K562 (cell line): Measurements from ENCODE around the gene KLHDC10. TPM values are rescaled to one million over a fixed set of nuclear protein-coding genes. Genes with fewer than 3 reads are reported as not detected.

Source experiments
- BRD4 ChIP-seq: fragments of 200-600 bp; sonication (generic); IDR thresholded peaks from 2 replicates; pipeline ENCODE4 v1.6.1; 2017; ENCODE audit warnings: inconsistent platforms
- CBFA2T2 ChIP-seq: fragments of 450-650 bp; conservative IDR thresholded peaks from 2 replicates; pipeline ENCODE4 v1.6.1; 2017; ENCODE audit warnings: mild to moderate bottlenecking
- CGGBP1 ChIP-seq: fragments of 250-450 bp; sonication (Bioruptor Pico); IDR thresholded peaks from 2 replicates; pipeline ENCODE4 v1.9.0; 2021; ENCODE audit warnings: mild to moderate bottlenecking
- ELF1 ChIP-seq: fragments of 200-800 bp; sonication (Bioruptor generic); IDR thresholded peaks from 2 replicates; pipeline ENCODE4 v1.6.1; 2016; ENCODE audit warnings: missing genetic modification characterization, missing compliant biosample characterization
- ID3 ChIP-seq, 2 experiments: fragments of 250-450 bp in 1 of 2; fragments of 450-650 bp in 1 of 2; sonication (Bioruptor Pico) in 1 of 2; IDR thresholded peaks; 2 replicates each; pipeline versions ENCODE4 v1.6.1 to v1.8.0; 2016 to 2021; ENCODE audit warnings: mild to moderate bottlenecking in 2 of 2, moderate library complexity in 2 of 2, missing compliant biosample characterization in 1 of 2, missing genetic modification characterization in 1 of 2
- POU5F1 ChIP-seq: fragments of 150-350 bp; IDR thresholded peaks from 2 replicates; pipeline ENCODE4 v1.6.1; 2014; ENCODE audit warnings: borderline replicate concordance, low read length, low read depth, mild to moderate bottlenecking; ENCODE audit not compliant: partially characterized antibody
- SMARCC2 ChIP-seq: fragments of 450-650 bp; IDR thresholded peaks from 2 replicates; pipeline ENCODE4 v1.6.1; 2017; ENCODE audit warnings: antibody characterized with exemption, moderate library complexity, mild to moderate bottlenecking, low read depth
- SNRNP70 ChIP-seq: fragments of 200-400 bp; formaldehyde crosslinking; optimal IDR thresholded peaks from 2 replicates; pipeline ENCODE3; 2017; ENCODE audit warnings: low read depth, low read length
- THRA ChIP-seq: fragments of 450-650 bp; IDR thresholded peaks from 2 replicates; pipeline ENCODE4 v1.6.1; 2017; ENCODE audit warnings: mild to moderate bottlenecking, moderate library complexity
- U2AF1 ChIP-seq: fragments of 200-400 bp; formaldehyde crosslinking; optimal IDR thresholded peaks from 2 replicates; pipeline ENCODE3; 2017; ENCODE audit warnings: mild to moderate bottlenecking, low read depth, low read length, moderate library complexity
- ZNF124 ChIP-seq: sonication (generic); formaldehyde crosslinking; IDR thresholded peaks from 2 replicates; pipeline ENCODE4 v1.8.1; 2022; ENCODE audit warnings: missing genetic modification reagents
- ZNF277 ChIP-seq: fragments of 250-450 bp; sonication (Bioruptor Pico); IDR thresholded peaks from 2 replicates; pipeline ENCODE4 v1.8.0; 2022; ENCODE audit warnings: inconsistent platforms, mild to moderate bottlenecking, moderate library complexity, borderline replicate concordance
- ZNF407 ChIP-seq: fragments of 450-650 bp; IDR thresholded peaks from 2 replicates; pipeline ENCODE4 v1.6.1; 2016; ENCODE audit warnings: low read depth
- ZNF77 ChIP-seq: fragments of 250-450 bp; sonication (Bioruptor Pico); IDR thresholded peaks from 2 replicates; pipeline ENCODE4 v1.5.0; 2020
- polyA plus RNA-seq, 8 experiments: library from polyadenylated mRNA; depleted of rRNA in 4 of 8; stranded (reverse) in 5 of 8; unstranded in 3 of 8; fragments of >200 nt; fragmentation: Nextera tagmentation in 2 of 8; fragmentation: Illumina TruSeq in 1 of 8; extraction: Ambion mirVana in 2 of 8; extraction: Trizol in 1 of 8; gene quantifications; 2 replicates each; pipeline versions ENCODE4 v1.2.1 to v1.2.3, GENCODE V29; 2011 to 2014; ENCODE audit warnings: inconsistent platforms in 1 of 8, missing spikeins in 1 of 8
- total RNA-seq, 7 experiments: library from RNA; depleted of rRNA in 6 of 7; stranded (reverse); fragments of >200 nt in 6 of 7; fragmentation: Illumina TruSeq in 2 of 7; extraction: Trizol in 2 of 7; gene quantifications; 2 replicates each; pipeline versions ENCODE4 v1.2.1 to v1.2.3, GENCODE V29; 2011 to 2021; ENCODE audit warnings: low replicate concordance in 1 of 7

KLHDC10 gene
- total and polyA plus RNA-seq, 9 of the 15 experiments (the other 6 are each of a cell fraction or from before 2014, with no cell fraction given): 9.8 to 80.5 (median 31.4) TPM

GRCh38 chr7:130135208-130136205 is 65.2 kb downstream of the KLHDC10 start (continued):
- no peak for TF ChIP-seq ZNF407
- TF ChIP-seq ZNF77: no peak
- TF ChIP-seq SNRNP70: no peak
- TF ChIP-seq U2AF1: no peak
- TF ChIP-seq CGGBP1 (CRISPR knock-in tag): no peak
- no peak for TF ChIP-seq POU5F1
- no peak for TF ChIP-seq ID3 (CRISPR knock-in tag; IDR thresholded peaks at IDR 0.05)
- TF ChIP-seq ID3 (tag; IDR thresholded peaks at IDR 0.05): no peak; the same call in 1 of the 2 replicates
- peak; percentile 96 for TF ChIP-seq SMARCC2
- TF ChIP-seq BRD4: 0 out of 2 replicates have a peak, but pooled peaks have one; percentile 67
- no peak for TF ChIP-seq ZNF277
- TF ChIP-seq CBFA2T2: peak; percentile 81
- TF ChIP-seq ELF1: no peak
- no peak for TF ChIP-seq ZNF124 (CRISPR knock-in tag)
- no peak for TF ChIP-seq THRA
